HepG2 (cell line): Measurements from ENCODE around the gene CENPP. TPM values are rescaled to one million over a fixed set of nuclear protein-coding genes. Genes with fewer than 3 reads are reported as not detected.

Experiments used
- ATAC-seq: fragments of 200-7000 bp; cut with Tn5 transposase; 3 replicates; pipeline ENCODE4 v1.9.1; 2020; ENCODE audit warnings: mild to moderate bottlenecking, moderate library complexity
- BruUV-seq: library from RNA; stranded (reverse); fragments of 400-500 nt; replicated peaks from 2 replicates; lab custom pipeline; 2021; lab: Mats Ljungman, UMichigan
- CTCF ChIA-PET: fragments of 300-600 bp; formaldehyde crosslinking; extraction: SDS; loops from one replicate; lab custom pipeline; 2021; ENCODE audit warnings: low total read pairs, inconsistent platforms, low intra/inter-chr PET ratio; lab: Yijun Ruan, JAX
- POLR2A ChIA-PET: fragments of 350-600 bp; sonication (Branson Sonifier 250); formaldehyde crosslinking; loops from one replicate; lab custom pipeline; 2020; ENCODE audit warnings: antibody characterized with exemption, inconsistent platforms; lab: Yijun Ruan, JAX
- DNase-seq: peaks from one replicate; pipeline ENCODE4 v3.0.0-alpha.2; 2015; ENCODE audit warnings: low spot score
- FAIRE-seq: peaks from 3 replicates; lab custom pipeline; 2011; peaks lifted over from hg19 to GRCh38; lab: Jason Lieb, UNC
- H2AFZ ChIP-seq: one replicate; pipeline ENCODE4 v1.6.1; 2011; ENCODE audit warnings: low read length, inconsistent platforms
- H3K27ac ChIP-seq: fragments of 300-600 bp; 3 replicates; pipeline ENCODE4 v1.8.0; 2011; ENCODE audit warnings: mixed run types, mild to moderate bottlenecking, mixed read lengths, low read length, inconsistent platforms; ENCODE audit not compliant: insufficient read depth; ENCODE audit errors: extremely low read length
- H3K27me3 ChIP-seq, 2 experiments: fragments of 200-600 bp in 1 of 2; 2 replicates in 1 of 2; 3 replicates in 1 of 2; pipeline versions ENCODE4 v1.6.0 to v1.8.0; 2011; ENCODE audit warnings: low read length in 2 of 2, mild to moderate bottlenecking in 2 of 2, moderate library complexity in 2 of 2, inconsistent platforms in 1 of 2; ENCODE audit not compliant: insufficient read depth in 2 of 2, control insufficient read depth in 1 of 2
- H3K36me3 ChIP-seq, 2 experiments: fragments of 200-600 bp in 1 of 2; replicated peaks in 1 of 2; 2 replicates in 1 of 2; 3 replicates in 1 of 2; pipeline versions ENCODE4 v1.5.1 to v1.8.0; 2011; ENCODE audit warnings: low read length in 2 of 2, inconsistent platforms in 1 of 2; ENCODE audit not compliant: insufficient read depth in 2 of 2, control insufficient read depth in 1 of 2
- H3K4me1 ChIP-seq: 2 replicates; pipeline ENCODE4 v1.5.1; 2012; ENCODE audit warnings: low read length, inconsistent platforms; ENCODE audit not compliant: insufficient read depth
- H3K4me2 ChIP-seq: 2 replicates; pipeline ENCODE4 v1.6.0; 2011; ENCODE audit warnings: low read depth, low read length, inconsistent platforms
- H3K4me3 ChIP-seq, 3 experiments: fragments of 200-600 bp in 1 of 3; sonication (generic), shearing (Covaris generic) in 1 of 3; replicated peaks in 1 of 3; 2 replicates each; pipeline ENCODE4 v1.5.1; 2011 to 2016; ENCODE audit warnings: low read length in 3 of 3, inconsistent platforms in 2 of 3, low read depth in 2 of 3, mild to moderate bottlenecking in 2 of 3, control low read depth in 1 of 3, mixed read lengths in 1 of 3; ENCODE audit not compliant: insufficient read depth in 1 of 3
- H3K79me2 ChIP-seq: one replicate; pipeline ENCODE4 v1.6.1; 2011; ENCODE audit warnings: low read length, inconsistent platforms; ENCODE audit not compliant: insufficient read depth
- H3K9ac ChIP-seq: 2 replicates; pipeline ENCODE4 v1.6.0; 2011; ENCODE audit warnings: mild to moderate bottlenecking, low read depth, low read length, inconsistent platforms; ENCODE audit not compliant: insufficient read depth
- H3K9me3 ChIP-seq: 2 replicates; pipeline ENCODE4 v1.5.1; 2012; ENCODE audit warnings: mild to moderate bottlenecking, low read length
- H4K20me1 ChIP-seq: 2 replicates; pipeline ENCODE4 v1.6.0; 2011; ENCODE audit warnings: inconsistent platforms, mild to moderate bottlenecking, low read length, moderate library complexity; ENCODE audit not compliant: insufficient read depth
- FOSL1 ChIP-seq: sonication (generic); formaldehyde crosslinking; IDR thresholded peaks from 2 replicates; pipeline ENCODE4 v1.9.0; 2021; ENCODE audit warnings: missing genetic modification reagents, borderline replicate concordance
- HNRNPL ChIP-seq: fragments of 200-400 bp; formaldehyde crosslinking; IDR thresholded peaks from 2 replicates; pipeline ENCODE4 v1.6.1; 2017; ENCODE audit warnings: mild to moderate bottlenecking, low read depth, low read length
- KLF11 ChIP-seq: IDR thresholded peaks from 2 replicates; pipeline ENCODE4 v1.6.1; 2016; ENCODE audit warnings: missing compliant biosample characterization
- MED8 ChIP-seq: sonication (generic); formaldehyde crosslinking; IDR thresholded peaks from 2 replicates; pipeline ENCODE4 v1.8.1; 2023; ENCODE audit warnings: mild to moderate bottlenecking, missing genetic modification reagents; ENCODE audit not compliant: insufficient replicate concordance
- MYPOP ChIP-seq: sonication (generic); formaldehyde crosslinking; IDR thresholded peaks from 2 replicates; pipeline ENCODE4 v1.8.1; 2023; ENCODE audit warnings: mild to moderate bottlenecking, moderate library complexity, missing genetic modification reagents
- NR2F6 ChIP-seq, 2 experiments: IDR thresholded peaks; 2 replicates each; pipeline ENCODE4 v1.6.1; 2016; ENCODE audit warnings: antibody characterized with exemption in 1 of 2, mild to moderate bottlenecking in 1 of 2
- PAF1 ChIP-seq: IDR thresholded peaks from 2 replicates; pipeline ENCODE4 v1.6.1; 2016; ENCODE audit warnings: missing genetic modification reagents, missing compliant biosample characterization
- RFXAP ChIP-seq: sonication (generic); formaldehyde crosslinking; IDR thresholded peaks from 2 replicates; pipeline ENCODE4 v1.4.0; 2020; ENCODE audit warnings: missing genetic modification reagents, borderline replicate concordance
- ZBTB7A ChIP-seq: sonication (generic); formaldehyde crosslinking; IDR thresholded peaks from 2 replicates; pipeline ENCODE4 v1.8.0; 2022; ENCODE audit warnings: mild to moderate bottlenecking, missing genetic modification reagents
- ZC3H13 ChIP-seq: sonication (generic); formaldehyde crosslinking; IDR thresholded peaks from 2 replicates; pipeline ENCODE4 v1.8.1; 2023; ENCODE audit warnings: mild to moderate bottlenecking, missing genetic modification reagents, moderate library complexity
- WGBS: methylation state at CpG from one replicate; pipeline ENCODE4 v1.1.6; 2017; ENCODE audit warnings: low lambda C conversion rate; 5-methylcytosine and 5-hydroxymethylcytosine counted together
- in situ Hi-C: cut with HindIII; loops from 2 replicates; pipeline ENCODE4 v1.10.0; 2017; ENCODE audit warnings: low pct_unique_long_range_greater_than_20kb; ENCODE audit not compliant: extremely low pct_ligation_motif_present
- intact Hi-C: fragments of 100-400 bp; cut with micrococcal nuclease; formaldehyde crosslinking; loops from one replicate; pipeline ENCODE4 v1.10.0; 2022; ENCODE audit not compliant: unreplicated experiment
- polyA plus RNA-seq, 8 experiments: library from polyadenylated mRNA; depleted of rRNA in 3 of 8; stranded (reverse) in 7 of 8; unstranded in 1 of 8; fragments of >200 nt; fragmentation: Illumina TruSeq in 4 of 8; extraction: Trizol in 4 of 8; gene quantifications; 2 replicates each; pipeline versions ENCODE4 v1.2.1 to v1.2.3, GENCODE V29; 2011 to 2016; ENCODE audit warnings: low read depth in 4 of 8, missing spikeins in 1 of 8, mixed read lengths in 1 of 8; ENCODE audit not compliant: insufficient read depth in 1 of 8
- total RNA-seq, 5 experiments: library from RNA; depleted of rRNA; stranded (reverse); fragments of >200 nt; fragmentation: Illumina TruSeq; extraction: Trizol; gene quantifications; 2 replicates each; pipeline ENCODE4 v1.2.3, GENCODE V29; 2016; ENCODE audit warnings: low read depth in 1 of 5
- TF ChIP-seq, protein P1 (sequence below): sonication (generic); formaldehyde crosslinking; IDR thresholded peaks from 2 replicates; pipeline ENCODE4 v1.4.0; 2020; ENCODE audit warnings: mild to moderate bottlenecking, missing genetic modification reagents
- TF ChIP-seq, protein P2 (sequence below): IDR thresholded peaks from 2 replicates; pipeline ENCODE4 v1.6.1; 2016; ENCODE audit warnings: mild to moderate bottlenecking, missing biosample characterization, missing genetic modification reagents
- TF ChIP-seq, protein P3 (sequence below), 2 experiments: IDR thresholded peaks; 2 replicates each; pipeline ENCODE4 v1.6.1; 2011 to 2012; ENCODE audit warnings: low read length in 2 of 2, borderline replicate concordance in 1 of 2, low read depth in 1 of 2, mild to moderate bottlenecking in 1 of 2, moderate library complexity in 1 of 2

The CENPP gene
- total and polyA plus RNA-seq, 2 of the 13 experiments (the other 11 are each of a cell fraction or from before 2014, with no cell fraction given), result 2.0 to 11.4 TPM

DNA sequence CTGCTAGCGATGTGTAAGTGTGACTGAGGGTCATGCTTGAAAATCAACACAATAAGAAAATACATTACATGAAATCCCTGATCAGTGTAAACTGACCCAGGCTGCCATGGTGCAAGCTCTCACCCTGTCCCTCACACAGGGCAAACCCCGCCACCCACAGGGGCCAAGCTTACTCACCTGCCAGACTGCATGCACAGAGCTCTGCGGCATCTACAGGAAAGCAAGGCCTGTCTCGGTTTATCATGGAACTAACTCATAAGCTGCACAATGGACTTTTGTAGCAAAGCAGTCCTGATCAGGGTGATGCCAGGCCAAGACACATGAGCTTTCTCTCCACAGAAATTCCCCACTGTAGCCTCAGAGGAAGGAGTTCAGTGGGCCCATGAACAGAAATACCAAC lies 334.5 kb downstream of the CENPP start (continued):
- TF ChIP-seq MYPOP (CRISPR knock-in tag), result no peak
- no peak for TF ChIP-seq ZBTB7A
- no peak for TF ChIP-seq RFXAP (CRISPR knock-in tag)
- TF ChIP-seq, protein P1, sequence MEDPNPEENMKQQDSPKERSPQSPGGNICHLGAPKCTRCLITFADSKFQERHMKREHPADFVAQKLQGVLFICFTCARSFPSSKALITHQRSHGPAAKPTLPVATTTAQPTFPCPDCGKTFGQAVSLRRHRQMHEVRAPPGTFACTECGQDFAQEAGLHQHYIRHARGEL (CRISPR knock-in tag), result no peak
- TF ChIP-seq PAF1 (CRISPR knock-in tag), result no peak

DNA sequence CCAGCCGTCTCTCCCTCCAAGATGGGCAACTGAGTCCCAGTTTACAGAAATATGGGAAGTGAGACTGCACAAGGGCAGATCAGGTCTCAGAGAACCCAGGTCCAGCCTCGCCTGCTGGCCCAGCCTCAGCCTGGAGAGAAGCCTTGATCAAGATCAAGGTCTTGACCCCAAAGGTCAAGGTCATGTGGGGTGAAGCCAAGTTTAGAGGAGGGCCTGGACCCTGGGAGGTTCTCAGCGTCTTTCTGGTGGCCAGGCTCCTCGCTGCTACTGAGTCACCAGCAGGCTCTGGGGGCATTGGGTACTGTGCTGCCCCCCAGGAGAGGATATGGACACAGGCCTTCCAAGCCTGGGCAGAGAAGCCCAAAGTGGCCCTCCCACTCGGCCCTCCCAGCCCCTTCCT lies 335.4 kb downstream of the CENPP start:
- DNase-seq, result no peak
- Histone ChIP-seq H3K79me2 (peaks cover 32% of the 10 kb centered on the region), H3K36me3 (peaks cover 4 to 22% of the 10 kb centered on the region in 2 experiments; a peak in 4 of 5 replicates), H3K27me3 (no peaks in the 10 kb centered on the region), H3K4me3 (no peak overlapping the region), H3K9me3 (no peaks in the 10 kb centered on the region), H3K4me1 (peaks cover 16% of the 10 kb centered on the region), H2AFZ (no peak overlapping the region), H3K9ac (no peak overlapping the region), H3K4me2 (no peak overlapping the region), H3K27ac (no peak overlapping the region), H4K20me1 (peaks cover 4% of the 10 kb centered on the region; the same call in 1 of the 2 replicates)
- 93% methylated on average over 3 of the region's 5 CpGs for WGBS
- no TSS peak for BruUV-seq
- ChIA-PET CTCF (no interaction called here), POLR2A (no interaction called here)
- TF ChIP-seq HNRNPL (no peak), MED8 (CRISPR knock-in tag) (no peak), NR2F6 (IDR thresholded peaks at IDR 0.05) (0 out of 2 replicates have a peak, but pooled peaks have one; percentile 37), NR2F6 (CRISPR knock-in tag; IDR thresholded peaks at IDR 0.05) (no peak), FOSL1 (no peak), ZC3H13 (no peak), KLF11 (no peak)
- TF ChIP-seq, protein P2, sequence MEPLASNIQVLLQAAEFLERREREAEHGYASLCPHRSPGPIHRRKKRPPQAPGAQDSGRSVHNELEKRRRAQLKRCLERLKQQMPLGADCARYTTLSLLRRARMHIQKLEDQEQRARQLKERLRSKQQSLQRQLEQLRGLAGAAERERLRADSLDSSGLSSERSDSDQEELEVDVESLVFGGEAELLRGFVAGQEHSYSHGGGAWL (CRISPR knock-in tag), result no peak
- TF ChIP-seq, protein P3, sequence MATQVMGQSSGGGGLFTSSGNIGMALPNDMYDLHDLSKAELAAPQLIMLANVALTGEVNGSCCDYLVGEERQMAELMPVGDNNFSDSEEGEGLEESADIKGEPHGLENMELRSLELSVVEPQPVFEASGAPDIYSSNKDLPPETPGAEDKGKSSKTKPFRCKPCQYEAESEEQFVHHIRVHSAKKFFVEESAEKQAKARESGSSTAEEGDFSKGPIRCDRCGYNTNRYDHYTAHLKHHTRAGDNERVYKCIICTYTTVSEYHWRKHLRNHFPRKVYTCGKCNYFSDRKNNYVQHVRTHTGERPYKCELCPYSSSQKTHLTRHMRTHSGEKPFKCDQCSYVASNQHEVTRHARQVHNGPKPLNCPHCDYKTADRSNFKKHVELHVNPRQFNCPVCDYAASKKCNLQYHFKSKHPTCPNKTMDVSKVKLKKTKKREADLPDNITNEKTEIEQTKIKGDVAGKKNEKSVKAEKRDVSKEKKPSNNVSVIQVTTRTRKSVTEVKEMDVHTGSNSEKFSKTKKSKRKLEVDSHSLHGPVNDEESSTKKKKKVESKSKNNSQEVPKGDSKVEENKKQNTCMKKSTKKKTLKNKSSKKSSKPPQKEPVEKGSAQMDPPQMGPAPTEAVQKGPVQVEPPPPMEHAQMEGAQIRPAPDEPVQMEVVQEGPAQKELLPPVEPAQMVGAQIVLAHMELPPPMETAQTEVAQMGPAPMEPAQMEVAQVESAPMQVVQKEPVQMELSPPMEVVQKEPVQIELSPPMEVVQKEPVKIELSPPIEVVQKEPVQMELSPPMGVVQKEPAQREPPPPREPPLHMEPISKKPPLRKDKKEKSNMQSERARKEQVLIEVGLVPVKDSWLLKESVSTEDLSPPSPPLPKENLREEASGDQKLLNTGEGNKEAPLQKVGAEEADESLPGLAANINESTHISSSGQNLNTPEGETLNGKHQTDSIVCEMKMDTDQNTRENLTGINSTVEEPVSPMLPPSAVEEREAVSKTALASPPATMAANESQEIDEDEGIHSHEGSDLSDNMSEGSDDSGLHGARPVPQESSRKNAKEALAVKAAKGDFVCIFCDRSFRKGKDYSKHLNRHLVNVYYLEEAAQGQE (IDR thresholded peaks at IDR 0.05; ENCODE audit: borderline replicate concordance in 1 of 2, low read depth in 1 of 2, low read length in 2 of 2), result no peak
- no peak for FAIRE-seq
- intact Hi-C loops (no loop called here), in situ Hi-C loops (no loop called here)
- no peak for ATAC-seq
